Progenitor cell of endocrine pancreas (in vitro differentiated cells): Measurements from ENCODE around the gene WDR20. TPM values are rescaled to one million over a fixed set of nuclear protein-coding genes. Genes with fewer than 3 reads are reported as not detected.

Experiments used
- DNase-seq: peaks from one replicate; pipeline ENCODE4 v3.0.0; 2021; ENCODE audit warnings: low spot score; ENCODE audit not compliant: unreplicated experiment
- H3K27ac Mint-ChIP-seq: 2 replicates; pipeline ENCODE4 v1.8.0; 2021; ENCODE audit warnings: mild to moderate bottlenecking, moderate library complexity, mixed read lengths
- H3K27me3 Mint-ChIP-seq: 2 replicates; pipeline ENCODE4 v1.8.0; 2021; ENCODE audit warnings: mixed read lengths
- H3K36me3 Mint-ChIP-seq: 2 replicates; pipeline ENCODE4 v1.8.0; 2022; ENCODE audit warnings: mixed read lengths; ENCODE audit not compliant: insufficient read depth
- H3K4me1 Mint-ChIP-seq: 2 replicates; pipeline ENCODE4 v1.8.0; 2021; ENCODE audit warnings: low read depth, mixed read lengths
- H3K4me3 Mint-ChIP-seq: 2 replicates; pipeline ENCODE4 v1.8.0; 2021; ENCODE audit warnings: low read depth, mild to moderate bottlenecking, moderate library complexity, mixed read lengths
- H3K9me3 Mint-ChIP-seq: 2 replicates; pipeline ENCODE4 v1.8.0; 2021; ENCODE audit warnings: low read depth, mixed read lengths
- CTCF ChIP-seq: fragments of 200-600 bp; sonication (generic); IDR thresholded peaks from one replicate; pipeline ENCODE4 v1.5.0; 2021; ENCODE audit warnings: antibody characterized with exemption, mild to moderate bottlenecking; ENCODE audit not compliant: unreplicated experiment
- total RNA-seq: library from RNA; stranded (reverse); gene quantifications from 2 replicates; pipeline ENCODE4 v1.2.1, GENCODE V29; 2021

WDR20 gene
- total RNA-seq, 1 donor from 2014 or later: 34.9 TPM

GRCh38 chr14:102140027-102140749 is 491 bp downstream of the WDR20 start:
- TF ChIP-seq CTCF: no peak
- Mint-ChIP-seq H3K4me3 (peak overlapping the region; percentile 99), H3K36me3 (no peaks in the 10 kb centered on the region), H3K9me3 (no peaks in the 10 kb centered on the region), H3K4me1 (peaks cover 15% of the 10 kb centered on the region), H3K27me3 (no peaks in the 10 kb centered on the region), H3K27ac (peak overlapping the region; percentile 98)
- DNase-seq: peak; percentile 17

- peak overlapping the region; percentile 98 for H3K27ac Mint-ChIP-seq
- peaks cover 15% of the 10 kb centered on the region for H3K4me1 Mint-ChIP-seq
- peak overlapping the region; percentile 99 for H3K4me3 Mint-ChIP-seq
- TF ChIP-seq CTCF: no peak
- no peak for DNase-seq
- H3K36me3 Mint-ChIP-seq: no peaks in the 10 kb centered on the region
- H3K27me3 Mint-ChIP-seq: no peaks in the 10 kb centered on the region
- no peaks in the 10 kb centered on the region for H3K9me3 Mint-ChIP-seq
Observed at GRCh38 chr14:102140750-102141145, 1.1 kb downstream of the WDR20 start.

GRCh38 chr14:102141797-102142196 is 2.1 kb downstream of the WDR20 start:
- H3K9me3 Mint-ChIP-seq: no peaks in the 10 kb centered on the region
- H3K36me3 Mint-ChIP-seq: peaks cover 2% of the 10 kb centered on the region
- H3K4me1 Mint-ChIP-seq: peaks cover 15% of the 10 kb centered on the region
- DNase-seq: no peak
- H3K27ac Mint-ChIP-seq: no peak overlapping the region
- no peak overlapping the region for H3K4me3 Mint-ChIP-seq
- H3K27me3 Mint-ChIP-seq: no peaks in the 10 kb centered on the region
- TF ChIP-seq CTCF: no peak

GRCh38 chr14:102144914-102145313 is 5.2 kb downstream of the WDR20 start:
- no peak for TF ChIP-seq CTCF
- Mint-ChIP-seq H3K27me3 (no peaks in the 10 kb centered on the region), H3K4me3 (no peak overlapping the region), H3K9me3 (no peaks in the 10 kb centered on the region), H3K4me1 (peaks cover 8% of the 10 kb centered on the region), H3K27ac (no peak overlapping the region), H3K36me3 (peaks cover 3% of the 10 kb centered on the region)
- DNase-seq: no peak

- Mint-ChIP-seq H3K9me3 (no peaks in the 10 kb centered on the region), H3K27me3 (no peaks in the 10 kb centered on the region), H3K36me3 (peaks cover 3% of the 10 kb centered on the region), H3K4me3 (no peak overlapping the region), H3K4me1 (peaks cover 8% of the 10 kb centered on the region), H3K27ac (peak overlapping the region; percentile 68)
- no peak for TF ChIP-seq CTCF
- no peak for DNase-seq
Observed at GRCh38 chr14:102145395-102145794, 5.7 kb downstream of the WDR20 start.
